ENCODE data around the gene FZD10. TPM values are rescaled to one million over a fixed set of nuclear protein-coding genes. Genes with fewer than 3 reads are reported as not detected.

The FZD10 gene
- total RNA-seq, 2 experiments from 2014 or later, result not detected

DNA sequence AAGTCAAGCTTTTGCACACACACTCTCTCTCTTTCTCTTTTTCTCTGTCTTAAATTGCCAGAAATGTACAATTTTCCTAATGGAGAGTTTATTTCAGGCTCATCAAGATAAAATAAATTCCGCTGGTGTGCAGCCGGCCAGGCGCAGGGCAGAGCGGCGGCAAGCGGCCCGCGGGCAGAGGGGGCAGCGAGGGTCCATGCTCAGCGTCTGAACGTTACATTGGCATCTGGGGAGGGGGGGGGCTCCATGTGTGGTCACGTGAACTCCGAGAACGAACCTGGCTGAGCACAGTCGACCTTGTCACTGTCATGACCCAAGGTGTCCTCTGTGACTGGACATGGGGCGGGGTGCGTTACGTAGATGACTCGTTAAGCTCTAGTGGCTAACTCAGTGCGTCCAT, 23.8 kb upstream of the FZD10 start:
- H3K4me1 Mint-ChIP-seq, result no peaks in the 10 kb centered on the region
- CTCF ChIA-PET, result no interaction called here
- POLR2A ChIA-PET, result no interaction called here

DNA sequence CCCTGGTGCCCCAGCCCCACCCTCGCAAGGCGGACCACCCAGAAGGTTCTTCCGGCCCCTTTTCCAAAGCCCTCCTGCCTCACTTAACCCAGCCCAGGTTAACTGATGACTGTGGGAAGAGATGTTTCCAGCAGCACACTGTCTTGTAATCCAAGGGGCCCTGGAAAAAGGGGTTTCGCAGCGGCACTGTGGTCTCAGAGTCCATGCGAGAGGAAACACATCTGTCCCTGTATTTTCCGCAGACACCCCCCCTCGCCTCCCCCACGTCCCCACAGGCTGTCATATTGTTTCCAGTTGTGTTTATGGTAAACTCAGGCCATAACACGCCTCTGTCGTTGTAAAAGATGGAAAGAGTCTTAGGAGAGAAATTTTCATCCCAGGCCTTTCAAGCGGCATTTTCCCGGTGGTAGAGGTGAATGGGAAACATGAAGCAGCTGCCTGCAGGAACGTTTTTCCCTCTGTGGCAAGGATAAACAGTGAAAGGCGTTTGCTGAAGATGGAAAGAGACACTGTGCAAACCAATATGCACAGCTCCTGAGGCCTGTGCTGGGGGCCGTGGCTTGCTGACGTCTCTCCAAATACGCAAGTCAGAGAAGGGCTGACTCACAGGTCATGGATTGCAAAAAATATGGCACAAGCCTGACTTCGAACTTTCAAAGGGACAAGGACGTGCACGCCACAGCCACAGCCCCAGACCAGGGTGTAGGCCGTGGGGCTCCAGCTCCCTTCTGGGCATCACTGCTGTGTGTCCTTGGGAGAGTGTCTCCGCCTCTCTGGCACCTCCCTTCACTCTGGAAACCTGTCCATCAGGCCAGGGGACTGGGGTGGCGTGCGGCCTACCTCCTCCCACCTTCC, 22.5 kb upstream of the FZD10 start:
- POLR2A ChIA-PET, result no interaction called here
- Mint-ChIP-seq H3K27me3 (no peaks in the 10 kb centered on the region), H3K36me3 (ENCODE audit: low read depth) (no peaks in the 10 kb centered on the region), H3K4me3 (no peak overlapping the region), H3K4me1 (no peaks in the 10 kb centered on the region), H3K9me3 (peaks cover 14% of the 10 kb centered on the region), H3K27ac (no peak overlapping the region)
- no peak for DNase-seq
- CTCF ChIA-PET, result no interaction called here

More for the DNA sequence above, 23.8 kb upstream of the FZD10 start:
- no peak overlapping the region for H3K4me3 Mint-ChIP-seq
- no peak for DNase-seq
- H3K9me3 Mint-ChIP-seq, result peaks cover 18% of the 10 kb centered on the region
- H3K27ac Mint-ChIP-seq, result no peak overlapping the region
- no peaks in the 10 kb centered on the region for H3K27me3 Mint-ChIP-seq
- H3K36me3 Mint-ChIP-seq (ENCODE audit: low read depth), result no peaks in the 10 kb centered on the region

DNA sequence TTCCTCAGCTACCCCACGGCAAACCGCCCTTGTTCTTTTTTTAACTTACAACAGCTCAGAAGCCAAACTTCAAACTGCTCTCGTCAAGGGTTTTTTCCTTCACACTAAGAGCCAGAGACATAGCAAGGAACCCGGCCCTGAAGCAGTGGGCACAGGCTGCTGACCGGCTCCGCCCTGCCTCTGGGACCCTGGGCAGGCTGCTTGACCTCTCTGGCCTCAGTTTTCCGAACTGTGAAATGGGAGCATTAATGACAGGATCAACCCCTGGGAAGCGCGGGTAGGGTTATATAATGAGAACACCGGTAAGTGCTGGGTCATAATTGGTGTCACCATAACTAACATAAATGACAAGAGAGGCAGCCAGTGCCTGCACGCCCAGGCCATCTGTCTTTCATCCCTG, 21.2 kb upstream of the FZD10 start:
- Mint-ChIP-seq H3K4me3 (no peak overlapping the region), H3K27me3 (no peaks in the 10 kb centered on the region), H3K4me1 (no peaks in the 10 kb centered on the region), H3K9me3 (peaks cover 3% of the 10 kb centered on the region), H3K36me3 (ENCODE audit: low read depth) (no peaks in the 10 kb centered on the region), H3K27ac (no peak overlapping the region)
- ChIA-PET POLR2A (no interaction called here), CTCF (no interaction called here)
- no peak for DNase-seq

DNA sequence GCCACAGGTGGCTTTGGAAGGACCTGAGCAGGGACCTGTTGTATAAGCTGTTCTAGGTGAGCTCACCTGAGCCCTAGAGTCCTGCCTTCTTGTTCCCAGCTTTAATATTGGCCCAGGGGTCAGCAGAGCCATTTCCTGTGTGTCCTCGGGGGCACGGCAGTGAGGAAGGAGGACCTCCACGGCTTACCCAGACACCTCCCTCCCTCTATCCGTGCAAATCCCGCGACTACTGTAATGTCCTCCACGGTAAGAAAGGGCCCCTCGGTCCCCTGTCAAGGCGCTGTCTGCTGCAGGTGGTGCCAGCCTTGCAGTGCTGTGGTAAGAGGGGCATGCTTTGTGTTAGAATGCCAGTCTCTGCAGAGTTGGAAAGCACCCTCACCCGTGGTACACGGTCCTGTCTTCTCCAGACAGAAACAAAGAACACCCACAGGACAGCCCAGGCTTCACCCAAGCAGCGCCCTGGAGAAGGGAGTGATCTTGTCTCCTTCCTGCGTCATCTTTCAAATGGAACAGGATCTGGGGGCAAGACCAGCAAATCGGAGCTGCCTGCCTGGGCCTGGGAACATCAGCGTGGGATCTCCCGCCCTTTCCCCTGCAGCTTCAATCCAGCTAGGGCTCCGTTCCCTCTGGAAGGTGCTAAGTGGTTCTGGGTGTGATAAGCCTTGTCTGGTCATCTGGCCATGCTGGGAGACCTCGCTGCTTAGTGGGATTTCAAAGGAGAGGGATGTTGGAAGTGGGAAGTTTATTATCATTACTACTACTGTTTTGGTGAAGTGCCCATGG, 20.2 kb upstream of the FZD10 start:
- no peak overlapping the region for H3K4me3 Mint-ChIP-seq
- peaks cover 3% of the 10 kb centered on the region for H3K9me3 Mint-ChIP-seq
- no peak for DNase-seq
- ChIA-PET CTCF (no interaction called here), POLR2A (no interaction called here)
- no peaks in the 10 kb centered on the region for H3K27me3 Mint-ChIP-seq
- no peaks in the 10 kb centered on the region for H3K36me3 Mint-ChIP-seq (ENCODE audit: low read depth)
- no peaks in the 10 kb centered on the region for H3K4me1 Mint-ChIP-seq
- no peak overlapping the region for H3K27ac Mint-ChIP-seq

DNA sequence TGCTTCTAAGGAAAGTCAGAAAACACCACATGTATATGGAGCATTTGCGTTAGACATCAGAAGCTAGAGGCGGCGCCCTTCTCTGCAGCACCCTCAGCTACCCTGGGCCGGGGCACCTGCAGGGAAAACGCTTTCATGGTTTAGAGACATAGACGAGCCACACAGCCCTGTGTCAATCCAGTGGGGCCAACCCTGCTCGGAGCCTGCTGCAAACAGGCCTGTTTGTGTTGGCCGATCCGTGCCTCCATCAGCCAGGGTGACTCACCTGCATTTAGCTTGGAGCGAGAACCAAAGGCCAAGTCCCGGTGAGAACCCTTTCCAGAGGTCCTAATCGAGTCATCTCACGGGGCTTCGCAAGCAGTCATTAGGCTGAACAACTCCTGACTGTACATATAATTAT, 19.5 kb upstream of the FZD10 start:
- Mint-ChIP-seq H3K27ac (no peak overlapping the region), H3K36me3 (ENCODE audit: low read depth) (no peaks in the 10 kb centered on the region), H3K4me3 (no peak overlapping the region), H3K4me1 (no peaks in the 10 kb centered on the region), H3K27me3 (no peaks in the 10 kb centered on the region), H3K9me3 (peaks cover 3% of the 10 kb centered on the region)
- DNase-seq, result no peak
- CTCF ChIA-PET, result no interaction called here
- POLR2A ChIA-PET, result no interaction called here

DNA sequence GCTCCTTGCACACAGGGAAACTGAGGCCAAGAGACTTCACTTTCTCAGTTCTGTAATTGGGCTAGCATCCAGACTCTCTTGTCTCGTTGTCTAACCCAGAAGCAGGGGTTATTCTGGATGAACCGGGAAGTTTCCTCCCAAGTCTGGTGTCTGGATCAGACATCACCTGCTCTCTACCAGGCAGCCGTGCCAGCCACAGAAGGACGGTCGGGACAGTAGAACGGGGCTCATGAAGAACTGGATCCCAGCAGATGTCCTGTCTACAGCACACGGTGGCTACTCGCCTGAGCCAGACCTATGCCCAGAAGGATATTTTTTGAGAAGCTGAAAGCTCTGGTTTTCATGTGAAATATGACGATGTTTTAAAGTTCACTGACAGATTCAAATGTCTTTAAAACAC, 19.1 kb upstream of the FZD10 start:
- no peak for DNase-seq
- no peak overlapping the region for H3K27ac Mint-ChIP-seq
- no peak overlapping the region for H3K4me3 Mint-ChIP-seq
- H3K9me3 Mint-ChIP-seq, result peaks cover 3% of the 10 kb centered on the region
- no peaks in the 10 kb centered on the region for H3K27me3 Mint-ChIP-seq
- no peaks in the 10 kb centered on the region for H3K36me3 Mint-ChIP-seq (ENCODE audit: low read depth)
- no peaks in the 10 kb centered on the region for H3K4me1 Mint-ChIP-seq
- ChIA-PET POLR2A (no interaction called here), CTCF (no interaction called here)

DNA sequence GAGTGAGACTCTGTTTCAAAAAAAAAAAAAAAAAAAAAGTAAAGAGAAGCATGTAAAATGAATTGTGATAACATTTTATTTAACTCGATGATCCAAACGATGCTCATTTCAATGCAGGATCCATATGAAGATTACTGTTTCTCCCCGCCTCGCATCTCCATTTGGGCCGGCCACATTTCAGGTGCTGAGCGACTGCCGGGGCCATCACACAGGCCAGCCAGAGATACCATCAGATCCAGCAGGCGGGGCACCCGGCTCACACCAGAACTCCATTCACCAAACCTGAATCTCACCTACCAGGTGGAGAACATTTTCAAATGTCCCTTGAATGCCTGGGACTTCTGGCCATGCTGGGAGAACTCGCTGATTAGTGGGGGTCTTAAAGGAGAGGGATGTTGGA, 18.0 kb upstream of the FZD10 start:
- DNase-seq, result no peak
- Mint-ChIP-seq H3K9me3 (peaks cover 3% of the 10 kb centered on the region), H3K4me3 (no peak overlapping the region), H3K36me3 (ENCODE audit: low read depth) (no peaks in the 10 kb centered on the region), H3K27ac (no peak overlapping the region), H3K4me1 (no peaks in the 10 kb centered on the region), H3K27me3 (no peaks in the 10 kb centered on the region)
- CTCF ChIA-PET, result no interaction called here
- POLR2A ChIA-PET, result no interaction called here

DNA sequence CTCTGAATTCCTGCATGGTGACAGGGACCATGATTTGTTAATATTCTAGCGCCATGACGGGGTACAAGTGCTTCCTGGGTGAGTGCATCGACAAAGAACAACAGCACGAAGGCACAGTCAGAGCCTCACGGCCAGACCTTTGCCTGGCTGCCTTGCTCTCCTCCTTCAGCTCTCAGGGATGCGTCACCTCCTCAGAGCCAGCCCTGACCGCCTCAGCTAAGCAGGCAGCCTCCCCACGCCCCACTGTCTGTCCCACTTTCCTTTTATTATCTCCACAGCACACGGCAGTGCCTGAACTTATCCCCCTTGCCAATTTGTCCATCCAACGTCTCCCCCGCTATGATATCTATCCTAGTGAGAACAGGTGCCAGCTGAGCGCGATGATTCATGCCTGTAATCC, 16.5 kb upstream of the FZD10 start:
- ChIA-PET CTCF (no interaction called here), POLR2A (no interaction called here)
- Mint-ChIP-seq H3K36me3 (ENCODE audit: low read depth) (no peaks in the 10 kb centered on the region), H3K4me1 (no peaks in the 10 kb centered on the region), H3K4me3 (no peak overlapping the region), H3K27ac (no peak overlapping the region), H3K9me3 (peaks cover 3% of the 10 kb centered on the region), H3K27me3 (no peaks in the 10 kb centered on the region)
- no peak for DNase-seq

DNA sequence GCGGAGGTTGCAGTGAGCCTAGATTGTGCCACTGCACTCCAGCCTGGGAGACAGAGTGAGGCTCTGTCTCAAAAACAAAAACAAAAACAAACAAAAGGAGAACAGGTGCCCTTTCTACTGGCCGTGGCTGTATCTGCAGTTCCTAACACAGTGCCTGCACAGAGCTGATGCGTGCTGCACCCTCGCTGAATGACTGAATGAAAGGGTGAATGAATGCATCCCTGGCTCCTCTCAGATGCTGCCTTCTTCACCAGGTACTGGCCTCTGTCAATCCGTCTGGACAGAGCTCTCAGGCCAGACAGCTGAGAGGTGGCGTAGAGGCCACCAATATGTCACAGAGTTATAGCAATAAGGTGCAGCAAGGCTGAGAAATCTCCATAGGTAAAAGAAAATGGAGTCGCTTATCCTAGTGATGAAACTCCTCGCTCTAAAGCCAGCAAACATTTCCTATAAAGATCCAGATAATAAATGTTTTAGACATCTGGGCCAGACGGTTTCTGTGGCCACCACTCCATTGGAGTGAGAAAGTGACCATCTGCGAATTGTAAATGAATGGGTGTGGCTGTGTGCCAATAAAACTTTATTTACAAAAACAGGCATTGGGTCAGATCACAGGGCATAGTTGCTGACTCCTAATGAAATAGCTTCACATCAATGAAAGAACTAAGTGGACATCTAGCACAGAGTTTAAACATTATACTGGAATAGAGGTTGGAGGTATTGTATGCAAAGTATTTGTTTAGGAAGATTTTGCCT, 15.9 kb upstream of the FZD10 start:
- H3K4me1 Mint-ChIP-seq, result no peaks in the 10 kb centered on the region
- H3K4me3 Mint-ChIP-seq, result no peak overlapping the region
- H3K9me3 Mint-ChIP-seq, result peaks cover 2% of the 10 kb centered on the region
- no peaks in the 10 kb centered on the region for H3K27me3 Mint-ChIP-seq
- ChIA-PET POLR2A (no interaction called here), CTCF (no interaction called here)
- no peak overlapping the region for H3K27ac Mint-ChIP-seq
- no peak for DNase-seq
- no peaks in the 10 kb centered on the region for H3K36me3 Mint-ChIP-seq (ENCODE audit: low read depth)

DNA sequence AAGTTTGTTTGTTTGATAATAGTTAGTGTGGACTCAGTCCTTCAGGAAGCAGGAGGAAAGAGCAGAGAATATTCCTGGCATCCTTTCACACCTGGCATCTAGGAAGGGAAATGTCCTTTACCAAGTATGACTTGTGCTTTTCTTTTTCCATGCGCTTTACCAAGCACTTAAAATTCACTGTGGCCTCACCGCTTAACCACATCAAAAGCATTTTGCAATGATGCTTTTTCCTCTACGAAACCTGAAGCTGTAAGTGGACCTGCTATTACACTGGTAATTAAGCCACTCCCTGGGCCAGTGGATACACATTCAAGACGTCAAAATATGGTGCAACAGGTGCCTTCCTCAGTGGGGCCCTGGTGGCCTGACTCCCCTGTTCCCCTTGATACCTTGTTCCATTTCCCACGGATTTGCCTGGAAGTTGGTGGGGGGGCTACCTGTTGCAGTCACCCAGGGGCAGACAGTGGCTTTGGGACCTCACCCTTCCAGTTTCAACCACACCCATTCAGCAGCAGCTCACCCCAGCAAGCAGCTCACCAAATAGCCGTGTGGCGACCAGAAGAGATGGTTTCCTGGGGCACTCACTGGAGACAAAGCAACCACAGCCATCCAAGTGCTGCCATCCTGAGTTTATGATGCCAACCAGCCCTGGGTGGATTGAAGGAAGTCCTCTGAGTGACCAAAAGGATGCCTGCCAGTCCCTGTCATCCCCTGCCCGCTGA, 14.2 kb upstream of the FZD10 start:
- DNase-seq, result no peak
- no peaks in the 10 kb centered on the region for H3K4me1 Mint-ChIP-seq
- H3K9me3 Mint-ChIP-seq, result no peaks in the 10 kb centered on the region
- no peak overlapping the region for H3K27ac Mint-ChIP-seq
- POLR2A ChIA-PET, result no interaction called here
- H3K36me3 Mint-ChIP-seq (ENCODE audit: low read depth), result no peaks in the 10 kb centered on the region
- no peak overlapping the region for H3K4me3 Mint-ChIP-seq
- H3K27me3 Mint-ChIP-seq, result no peaks in the 10 kb centered on the region
- CTCF ChIA-PET, result no interaction called here

DNA sequence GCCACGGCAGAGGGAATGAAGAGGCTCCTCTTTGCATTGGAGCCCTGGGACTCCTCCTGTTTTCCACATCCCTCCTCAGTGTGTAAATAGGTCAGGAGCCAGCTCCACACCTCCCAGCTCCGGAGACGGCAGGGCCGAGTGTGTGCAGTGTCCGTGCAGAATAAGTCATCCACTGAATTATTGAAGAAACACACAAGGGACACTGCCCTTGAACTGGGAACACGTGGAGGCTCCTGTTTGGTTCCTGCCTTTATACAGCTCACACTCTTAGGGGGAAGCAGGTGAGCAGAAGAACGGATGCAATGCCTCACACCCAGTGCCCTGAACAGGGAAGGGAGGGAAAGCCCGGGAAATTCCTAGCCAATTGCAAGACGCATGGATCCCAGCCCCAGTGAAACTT, 10.4 kb upstream of the FZD10 start:
- DNase-seq, result no peak
- Mint-ChIP-seq H3K9me3 (no peaks in the 10 kb centered on the region), H3K27ac (no peak overlapping the region), H3K4me1 (no peaks in the 10 kb centered on the region), H3K27me3 (peaks cover 3% of the 10 kb centered on the region), H3K4me3 (no peak overlapping the region), H3K36me3 (ENCODE audit: low read depth) (no peaks in the 10 kb centered on the region)
- ChIA-PET POLR2A (interaction anchor here (1.5 kb wide), 1 partner anchor 44 kb away, joined by 3 read pairs; no protein-coding TSS in a partner anchor), CTCF (no interaction called here)

DNA sequence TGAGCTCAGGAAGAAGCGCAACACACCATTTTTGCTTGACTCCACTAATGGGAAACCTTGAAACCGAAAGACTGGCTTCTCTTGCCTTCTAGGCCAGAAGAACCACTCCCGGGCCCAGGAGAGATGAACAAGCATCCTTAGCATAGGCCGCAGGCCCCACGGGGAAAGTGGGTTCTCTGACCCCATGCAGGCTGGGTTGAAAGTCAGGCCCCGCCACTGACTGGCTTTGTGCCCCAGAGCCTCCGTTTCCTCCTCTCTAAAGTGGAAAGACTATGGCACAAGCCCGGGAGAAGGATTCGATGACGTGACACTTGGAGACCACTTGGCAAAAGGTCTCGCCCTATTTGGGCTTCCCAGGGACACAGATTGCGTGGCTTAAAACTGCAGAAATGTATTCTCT, 9.9 kb upstream of the FZD10 start:
- DNase-seq, result no peak
- Mint-ChIP-seq H3K4me3 (no peak overlapping the region), H3K9me3 (no peaks in the 10 kb centered on the region), H3K27ac (no peak overlapping the region), H3K36me3 (ENCODE audit: low read depth) (no peaks in the 10 kb centered on the region), H3K4me1 (no peaks in the 10 kb centered on the region), H3K27me3 (peaks cover 6% of the 10 kb centered on the region)
- ChIA-PET POLR2A (interaction anchor here (1.5 kb wide), 1 partner anchor 43 kb away, joined by 3 read pairs; no protein-coding TSS in a partner anchor), CTCF (no interaction called here)

DNA sequence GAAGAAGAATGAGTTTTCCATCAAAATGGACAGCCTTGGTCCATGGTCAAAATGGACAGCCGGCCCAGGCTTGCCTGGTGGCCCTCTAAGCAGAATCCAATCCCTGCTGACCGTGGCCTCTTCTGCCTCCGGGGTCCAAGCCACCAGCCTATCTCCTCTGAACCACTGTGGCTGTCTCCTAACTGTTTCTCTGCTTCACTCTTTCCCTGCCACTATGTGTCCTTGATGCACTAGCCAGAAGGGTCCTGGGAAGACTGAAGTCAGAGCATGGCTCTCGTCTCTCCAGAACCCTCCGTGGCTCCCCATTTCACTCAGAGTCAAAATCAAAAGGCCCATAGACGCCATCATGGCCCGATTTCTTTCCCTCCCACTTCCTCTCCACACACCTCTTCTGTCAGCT, 8.5 kb upstream of the FZD10 start:
- Mint-ChIP-seq H3K27me3 (peaks cover 6% of the 10 kb centered on the region), H3K4me3 (no peak overlapping the region), H3K9me3 (no peaks in the 10 kb centered on the region), H3K27ac (no peak overlapping the region), H3K36me3 (ENCODE audit: low read depth) (no peaks in the 10 kb centered on the region), H3K4me1 (no peaks in the 10 kb centered on the region)
- no peak for DNase-seq
- POLR2A ChIA-PET, result no interaction called here
- CTCF ChIA-PET, result no interaction called here
